HG02981 (cell line): ENCODE measurements around the gene SF1.

Source experiments
- ATAC-seq: cut with Tn5 transposase; IDR thresholded peaks from one replicate; pipeline ENCODE4 v1.9.1; 2021; ENCODE audit warnings: mild to moderate bottlenecking, moderate library complexity; ENCODE audit not compliant: unreplicated experiment

The SF1 gene

DNA sequence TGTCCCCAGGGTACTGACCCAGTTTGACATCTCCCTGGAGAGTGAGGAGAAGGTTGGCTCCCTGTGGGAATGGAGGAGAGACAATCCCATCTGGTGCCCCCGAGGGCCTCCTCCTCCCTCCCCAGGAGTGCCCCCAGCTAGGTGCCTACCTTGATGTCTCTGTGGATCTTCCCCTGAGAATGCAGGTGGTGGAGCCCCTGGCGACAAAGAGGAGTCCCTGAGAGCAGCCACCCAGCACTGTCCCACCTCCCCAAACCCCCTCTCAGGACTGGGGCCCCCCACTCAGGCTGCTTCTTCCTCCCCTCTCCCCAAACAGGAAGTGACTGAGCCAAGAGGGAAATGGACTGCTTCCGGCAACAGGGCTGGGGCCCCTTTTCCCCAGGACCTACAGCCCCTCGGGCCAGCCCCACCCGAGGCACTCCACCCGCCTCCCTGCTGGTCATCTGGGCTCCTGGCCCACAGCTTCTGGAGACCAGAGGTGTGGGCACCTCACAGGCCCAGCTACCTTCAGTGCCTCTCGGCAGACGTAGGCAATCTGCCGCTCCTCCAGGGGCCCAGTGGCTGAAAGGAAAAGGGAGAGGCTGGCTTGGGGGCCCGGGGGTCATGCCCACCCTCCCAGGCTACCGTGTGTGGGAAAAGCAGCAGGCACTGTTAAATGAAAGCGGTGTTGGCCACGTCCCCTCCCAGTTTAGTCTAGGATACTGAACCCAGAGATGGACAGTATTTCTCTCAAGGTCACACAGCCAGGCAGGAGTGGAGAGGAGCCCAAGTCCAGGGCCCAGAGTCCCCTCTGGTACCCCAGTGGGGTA is 23.4 kb upstream of the SF1 start:
- ATAC-seq, result no peak

DNA sequence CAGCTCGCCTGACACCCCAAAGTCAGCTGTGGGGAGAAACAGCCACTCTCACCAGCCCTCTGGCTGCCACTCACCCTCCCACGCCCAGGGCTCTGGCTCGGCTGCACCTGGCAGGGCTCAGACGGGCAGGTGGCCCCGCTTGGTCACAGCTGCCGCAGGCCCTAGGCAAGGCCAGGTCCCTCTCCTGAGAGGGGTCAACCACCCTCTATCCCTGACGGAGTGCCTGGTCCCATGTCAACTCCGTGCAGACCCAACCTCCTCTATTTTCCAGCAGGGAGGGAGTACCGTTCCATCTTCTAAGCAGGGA is 22.8 kb upstream of the SF1 start:
- ATAC-seq, result no peak

- no peak for ATAC-seq
Observed at GRCh38 chr11:64800303-64801157, 22.2 kb upstream of the SF1 start.

DNA sequence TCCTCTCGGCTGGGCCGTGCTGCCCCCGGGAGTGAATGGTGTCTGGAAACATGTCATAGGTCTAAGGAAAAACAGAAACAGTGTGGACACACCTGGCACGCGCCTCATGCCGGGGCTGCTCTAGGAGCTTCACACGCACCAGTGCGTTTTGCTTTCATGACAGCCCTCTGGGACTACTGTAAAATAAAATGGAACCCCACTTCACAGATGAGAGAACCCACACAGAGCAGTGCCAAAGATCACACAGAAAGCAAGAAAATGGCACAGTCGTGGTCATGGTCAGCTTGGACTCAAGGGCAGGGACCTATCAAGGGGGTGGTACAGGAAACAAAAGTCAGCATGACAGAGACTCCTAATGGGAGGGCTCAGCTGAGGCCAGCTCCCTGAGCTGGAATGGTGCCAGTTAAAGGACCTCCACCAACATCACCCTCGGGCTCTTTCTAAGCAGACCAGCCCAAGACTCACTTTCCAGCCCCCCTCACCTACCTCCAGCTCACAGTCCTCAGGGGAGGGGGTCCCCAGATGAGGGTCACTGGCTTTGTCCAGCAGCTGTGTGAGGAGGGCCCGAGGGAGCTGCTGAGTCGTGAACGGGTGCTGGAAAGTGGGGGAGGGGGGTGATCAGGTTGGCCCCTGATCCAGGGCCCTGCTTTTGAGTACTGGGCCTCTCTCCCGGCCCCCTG is 21.4 kb upstream of the SF1 start:
- ATAC-seq, result no peak

DNA sequence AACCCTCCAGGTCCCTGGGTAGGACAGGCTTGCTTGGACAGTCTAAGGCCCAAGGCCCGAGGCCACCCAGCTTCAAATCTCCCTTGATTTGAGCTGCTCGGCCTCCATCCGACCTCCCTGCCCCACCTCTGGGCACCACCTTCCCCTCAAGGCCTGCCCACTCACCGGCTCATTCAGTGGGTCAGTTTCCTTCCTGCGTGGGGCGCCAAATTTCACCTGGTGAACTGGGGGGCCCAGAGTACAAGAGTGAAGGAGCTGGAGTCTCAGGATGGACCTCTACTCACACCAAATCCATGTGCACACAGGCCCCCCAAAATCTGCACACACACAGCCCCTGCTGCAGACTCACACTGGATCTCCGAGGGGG is 20.9 kb upstream of the SF1 start:
- ATAC-seq, result no peak

DNA sequence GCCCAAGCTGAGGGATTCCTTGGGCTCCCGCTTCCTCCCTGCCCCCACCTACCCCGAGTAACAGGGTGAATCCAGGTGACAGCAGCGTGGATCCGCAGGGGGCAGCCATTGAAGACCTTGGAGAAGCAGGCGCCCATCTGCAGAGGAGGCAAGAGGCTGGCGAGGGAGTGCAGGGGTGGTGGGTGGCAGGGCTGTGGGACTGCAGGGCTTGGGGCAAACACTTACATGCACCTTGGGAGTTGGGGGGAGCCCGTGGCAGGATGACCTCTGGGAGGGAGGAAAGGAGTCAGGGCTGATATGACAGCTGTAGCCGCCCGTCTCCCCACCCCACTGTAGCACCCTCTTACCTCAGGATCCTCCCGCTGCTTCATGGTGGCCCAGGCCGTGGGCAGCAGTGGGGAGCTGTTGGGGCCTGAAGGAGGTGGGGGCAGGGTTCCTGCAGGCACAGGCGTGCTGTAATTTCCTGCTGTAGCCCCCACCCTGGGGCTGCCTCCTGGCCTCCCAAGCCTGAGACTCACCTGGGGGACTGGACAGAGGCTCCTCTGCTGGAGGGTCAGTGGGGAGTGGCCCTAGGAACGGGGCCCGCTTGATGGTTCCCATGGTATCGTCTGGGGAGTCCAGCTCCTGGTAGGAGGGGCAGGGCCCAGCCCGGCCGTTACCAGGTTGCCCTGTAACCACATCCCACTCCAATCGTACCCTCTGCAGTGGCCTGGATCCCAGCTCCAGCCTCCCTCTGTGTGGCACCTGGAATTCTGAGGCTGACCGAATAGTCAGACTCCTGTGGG is 18.6 kb upstream of the SF1 start:
- ATAC-seq, result no peak

GRCh38 chr11:64796047-64796756 is 17.9 kb upstream of the SF1 start:
- no peak for ATAC-seq

- ATAC-seq, result no peak
Observed at GRCh38 chr11:64794526-64794925, 16.2 kb upstream of the SF1 start.

- no peak for ATAC-seq
Observed at GRCh38 chr11:64793271-64794160, 15.2 kb upstream of the SF1 start.

DNA sequence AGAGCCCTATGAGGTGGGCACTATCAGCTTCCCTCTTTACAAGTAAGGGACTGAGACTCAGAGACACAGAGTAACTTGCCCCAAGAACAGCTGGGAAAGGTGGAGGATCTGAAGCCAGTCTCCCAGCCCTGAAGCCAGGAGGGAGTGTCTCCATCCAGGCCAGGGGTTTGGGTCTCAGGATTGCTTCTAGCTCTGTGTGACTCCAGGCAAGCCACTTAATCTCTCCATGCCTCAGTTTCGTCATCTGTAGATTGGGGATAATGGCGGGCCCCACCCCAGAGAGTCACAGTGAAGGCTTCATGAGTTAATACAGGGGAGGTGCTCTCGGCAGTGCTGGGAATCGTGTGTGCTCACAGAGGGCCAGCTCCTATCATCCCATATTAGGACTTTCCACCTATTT is 14.1 kb upstream of the SF1 start:
- no peak for ATAC-seq

- no peak for ATAC-seq
Observed at GRCh38 chr11:64791781-64792291, 13.5 kb upstream of the SF1 start.

- no peak for ATAC-seq
Observed at GRCh38 chr11:64790205-64791095, 12.1 kb upstream of the SF1 start.

- ATAC-seq, result no peak
Observed at GRCh38 chr11:64789331-64790204, 11.2 kb upstream of the SF1 start.

GRCh38 chr11:64788321-64789215 is 10.2 kb upstream of the SF1 start:
- no peak for ATAC-seq

- ATAC-seq, result no peak
Observed at GRCh38 chr11:64787526-64788320, 9.4 kb upstream of the SF1 start.
